ENCODE data around the gene MRRF. TPM values are rescaled to one million over a fixed set of nuclear protein-coding genes. Genes with fewer than 3 reads are reported as not detected.
"Not testable (repeated sequence)": the region's sequence is repeated elsewhere in the genome, so short reads cannot be mapped to it uniquely, and the experiment has no call there.

MRRF gene
- total RNA-seq, 4 donors from 2014 or later: 22.7 to 39.4 (median 38.2) TPM

GRCh38 chr9:122322553-122322952, 57.9 kb downstream of the MRRF start:
- Histone ChIP-seq H3K27ac (no peak overlapping the region), H3K27me3 (no peaks in the 10 kb centered on the region), H3K4me1 (peaks cover 0 to 6% (median 0%) of the 10 kb centered on the region in 4 donors)

GRCh38 chr9:122324665-122325064, 60.0 kb downstream of the MRRF start:
- DNase-seq (ENCODE audit: low spot score in 2 of 2); H3K27ac ChIP-seq; H3K4me3 ChIP-seq; H3K27me3 ChIP-seq; H3K4me1 ChIP-seq; H3K9me3 ChIP-seq: not testable (repeated sequence)
- peaks cover 0 to 62% (median 8%) of the 10 kb centered on the region in 3 donors for H3K36me3 ChIP-seq
- WGBS, 2 donors: 44 to 55% methylated on average over 1 of the region's 1 CpG

More at GRCh38 chr9:122322553-122322952, 57.9 kb downstream of the MRRF start:
- no peak for DNase-seq (ENCODE audit: low spot score in 2 of 2)
- no peaks in the 10 kb centered on the region for H3K9me3 ChIP-seq
- no peak overlapping the region for H3K4me3 ChIP-seq
- TF ChIP-seq EP300 (IDR thresholded peaks at IDR 0.05): no peak
- TF ChIP-seq CTCF (IDR thresholded peaks at IDR 0.05): no peak
- no peak for TF ChIP-seq POLR2A (IDR thresholded peaks at IDR 0.05)
- H3K36me3 ChIP-seq: peaks cover 0 to 74% (median 8%) of the 10 kb centered on the region in 3 donors
- 79 to 100% methylated on average over 2 of the region's 2 CpGs for WGBS, 2 donors

- DNase-seq (ENCODE audit: low spot score in 2 of 2): no peak
- 17 to 18% methylated on average over 1 of the region's 1 CpG for WGBS, 2 donors
- no peak overlapping the region for H3K27ac ChIP-seq
- TF ChIP-seq CTCF (IDR thresholded peaks at IDR 0.05): no peak
- peaks cover 0 to 6% (median 0%) of the 10 kb centered on the region in 4 donors for H3K4me1 ChIP-seq
- no peaks in the 10 kb centered on the region for H3K27me3 ChIP-seq
- H3K36me3 ChIP-seq: peaks cover 0 to 62% (median 8%) of the 10 kb centered on the region in 3 donors
- no peaks in the 10 kb centered on the region for H3K9me3 ChIP-seq
- H3K4me3 ChIP-seq: no peak overlapping the region
Measured at GRCh38 chr9:122325124-122325523, 60.4 kb downstream of the MRRF start.

- no peak overlapping the region for H3K27ac ChIP-seq
- no peaks in the 10 kb centered on the region for H3K9me3 ChIP-seq
- H3K36me3 ChIP-seq: peaks cover 0 to 61% (median 8%) of the 10 kb centered on the region in 3 donors
- WGBS, 2 donors: 92 to 95% methylated on average over 2 of the region's 2 CpGs
- H3K27me3 ChIP-seq: no peaks in the 10 kb centered on the region
- no peak for TF ChIP-seq CTCF (IDR thresholded peaks at IDR 0.05)
- no peak for TF ChIP-seq EP300 (IDR thresholded peaks at IDR 0.05)
- no peak overlapping the region for H3K4me3 ChIP-seq
- H3K4me1 ChIP-seq: peaks cover 0 to 6% (median 0%) of the 10 kb centered on the region in 4 donors
- no peak for DNase-seq (ENCODE audit: low spot score in 2 of 2)
Measured at GRCh38 chr9:122327175-122327574, 62.5 kb downstream of the MRRF start.

GRCh38 chr9:122329597-122329996, 64.9 kb downstream of the MRRF start:
- no peaks in the 10 kb centered on the region for H3K9me3 ChIP-seq
- DNase-seq (ENCODE audit: low spot score in 2 of 2): no peak
- H3K4me1 ChIP-seq: peaks cover 0 to 5% (median 0%) of the 10 kb centered on the region in 4 donors
- H3K27ac ChIP-seq: no peak overlapping the region
- no peaks in the 10 kb centered on the region for H3K27me3 ChIP-seq
- no peak overlapping the region for H3K4me3 ChIP-seq
- TF ChIP-seq POLR2A (IDR thresholded peaks at IDR 0.05) (no peak), EP300 (IDR thresholded peaks at IDR 0.05) (no peak), CTCF (IDR thresholded peaks at IDR 0.05) (no peak)
- 85 to 87% methylated on average over 3 of the region's 3 CpGs for WGBS, 2 donors
- peaks cover 0 to 37% (median 0%) of the 10 kb centered on the region in 3 donors for H3K36me3 ChIP-seq

GRCh38 chr9:122330466-122330865, 65.8 kb downstream of the MRRF start:
- H3K4me3 ChIP-seq; H3K27ac ChIP-seq; DNase-seq (ENCODE audit: low spot score in 2 of 2); H3K9me3 ChIP-seq; H3K4me1 ChIP-seq; H3K27me3 ChIP-seq: not testable (repeated sequence)
- 81 to 91% methylated on average over 6 of the region's 6 CpGs for WGBS, 2 donors
- peaks cover 0 to 30% (median 0%) of the 10 kb centered on the region in 3 donors for H3K36me3 ChIP-seq

Measured in tibial nerve (tissue), 4 donors.